Sigmoid colon (tissue), 4 donors: Measurements from ENCODE around the gene PPP2R2B.

Experiments
- CTCF ChIP-seq, 4 experiments: fragments of 450-650 bp in 3 of 4; fragments of 200-600 bp in 1 of 4; IDR thresholded peaks; one replicate each; pipeline ENCODE4 v1.5.1; 2016 to 2019; ENCODE audit warnings: antibody characterized with exemption in 4 of 4, mild to moderate bottlenecking in 3 of 4, moderate library complexity in 2 of 4
- EP300 ChIP-seq, 4 donors: sonication (generic); formaldehyde crosslinking; IDR thresholded peaks; one replicate each; pipeline ENCODE4 v1.6.1; 2017; ENCODE audit warnings: antibody characterized with exemption in 4 of 4
- POLR2A ChIP-seq, 2 donors: fragments of 450-650 bp; IDR thresholded peaks; one replicate each; pipeline ENCODE4 v1.6.1; 2016; ENCODE audit warnings: antibody characterized with exemption in 2 of 2, mild to moderate bottlenecking in 2 of 2, moderate library complexity in 2 of 2
- POLR2AphosphoS5 ChIP-seq, 4 donors: sonication (generic); formaldehyde crosslinking; IDR thresholded peaks; one replicate each; pipeline ENCODE4 v1.6.1; 2017; ENCODE audit warnings: antibody characterized with exemption in 4 of 4

GRCh38 chr5:146860213-146860893 is 18.2 kb downstream of the PPP2R2B start:
- TF ChIP-seq POLR2A (IDR thresholded peaks at IDR 0.05) (no peak), CTCF (IDR thresholded peaks at IDR 0.05) (no peak), POLR2AphosphoS5 (IDR thresholded peaks at IDR 0.05) (no peak), EP300 (IDR thresholded peaks at IDR 0.05) (no peak)
